ENCODE measurements around the gene FNBP1.
A peak's percentile ranks its signal among the peaks of the same experiment; 100 is the strongest.
"Not testable (repeated sequence)": the region's sequence is repeated elsewhere in the genome, so short reads cannot be mapped to it uniquely, and the experiment has no call there.

The FNBP1 gene

GRCh38 chr9:130020618-130021017 is 22.4 kb downstream of the FNBP1 start:
- no peak for DNase-seq

GRCh38 chr9:130018265-130018664 is 24.7 kb downstream of the FNBP1 start:
- no peak for DNase-seq

- not testable (repeated sequence) for DNase-seq
Observed at GRCh38 chr9:130017510-130017909, 25.5 kb downstream of the FNBP1 start.

- DNase-seq = no peak
Observed at GRCh38 chr9:130017076-130017475, 25.9 kb downstream of the FNBP1 start.

GRCh38 chr9:130015353-130016019 is 27.5 kb downstream of the FNBP1 start:
- DNase-seq = no peak

GRCh38 chr9:130013326-130013725 is 29.7 kb downstream of the FNBP1 start:
- no peak for DNase-seq

GRCh38 chr9:130010151-130010988 is 32.6 kb downstream of the FNBP1 start:
- no peak for DNase-seq

- DNase-seq = not testable (repeated sequence)
Observed at GRCh38 chr9:130009546-130009945, 33.4 kb downstream of the FNBP1 start.

GRCh38 chr9:130008538-130008937 is 34.5 kb downstream of the FNBP1 start:
- DNase-seq = no peak

GRCh38 chr9:130006952-130007351 is 36.0 kb downstream of the FNBP1 start:
- DNase-seq = not testable (repeated sequence)

- DNase-seq = no peak
Observed at GRCh38 chr9:130003943-130004552, 38.9 kb downstream of the FNBP1 start.

GRCh38 chr9:130002320-130002719 is 40.7 kb downstream of the FNBP1 start:
- DNase-seq = no peak

- no peak for DNase-seq
Observed at GRCh38 chr9:130001190-130001589, 41.8 kb downstream of the FNBP1 start.

- DNase-seq = no peak
Observed at GRCh38 chr9:129999141-129999510, 43.9 kb downstream of the FNBP1 start.

GRCh38 chr9:129998491-129999140 is 44.4 kb downstream of the FNBP1 start:
- DNase-seq = no peak

GRCh38 chr9:129997706-129998105 is 45.3 kb downstream of the FNBP1 start:
- not testable (repeated sequence) for DNase-seq

- peak; percentile 78 for DNase-seq
Observed at GRCh38 chr9:129996161-129996830, 46.7 kb downstream of the FNBP1 start.

GRCh38 chr9:129995409-129996160 is 47.4 kb downstream of the FNBP1 start:
- peak; percentile 90 for DNase-seq

GRCh38 chr9:129994882-129995281 is 48.1 kb downstream of the FNBP1 start:
- DNase-seq = peak; percentile 57

- DNase-seq = not testable (repeated sequence)
Observed at GRCh38 chr9:129991139-129991538, 51.9 kb downstream of the FNBP1 start.

- no peak for DNase-seq
Observed at GRCh38 chr9:129990269-129991010, 52.5 kb downstream of the FNBP1 start.

Data from HCEC 1CT (cell line).